ENCODE results near the gene KCTD6. TPM values are rescaled to one million over a fixed set of nuclear protein-coding genes. Genes with fewer than 3 reads are reported as not detected.

Gene KCTD6
- total RNA-seq, 6 donors from 2014 or later = 2.2 to 13.1 (median 6.0) TPM

DNA sequence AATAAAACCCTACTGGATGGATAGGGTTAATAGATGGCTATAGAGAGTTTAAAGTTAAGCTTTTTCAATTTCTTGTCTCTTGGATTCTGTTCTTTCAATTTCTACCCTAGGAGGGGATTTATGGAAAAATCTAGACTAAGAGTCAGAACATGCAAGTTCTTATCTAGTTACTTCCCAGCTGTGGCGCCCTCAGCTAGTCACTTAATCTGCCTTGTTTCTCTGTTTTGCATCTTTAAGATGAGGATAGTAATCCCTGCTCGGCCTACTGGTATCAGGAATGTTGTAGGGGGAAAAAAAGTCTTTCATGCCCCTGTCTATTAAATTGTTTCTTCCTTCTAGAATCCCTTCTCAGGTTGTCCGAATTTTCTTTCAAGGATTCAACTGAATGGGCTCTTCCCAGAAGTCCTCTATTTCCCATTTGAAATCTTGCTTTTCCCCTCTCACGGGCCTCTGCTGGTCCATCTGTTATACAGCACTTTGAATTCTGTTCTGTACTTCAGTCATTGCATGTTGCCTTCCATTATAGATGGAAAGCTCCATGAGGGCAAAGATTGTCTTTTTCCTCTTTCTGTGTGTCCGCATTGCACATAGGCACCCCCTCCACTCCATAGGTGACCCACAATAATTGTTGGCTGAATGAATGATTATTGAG, 4.4 kb downstream of the KCTD6 start:
- H3K9me3 ChIP-seq = no peaks in the 10 kb centered on the region
- TF ChIP-seq POLR2A (IDR thresholded peaks at IDR 0.05) (no peak), EP300 (IDR thresholded peaks at IDR 0.05) (no peak), POLR2AphosphoS5 (IDR thresholded peaks at IDR 0.05) (no peak)
- TF ChIP-seq, protein P1, sequence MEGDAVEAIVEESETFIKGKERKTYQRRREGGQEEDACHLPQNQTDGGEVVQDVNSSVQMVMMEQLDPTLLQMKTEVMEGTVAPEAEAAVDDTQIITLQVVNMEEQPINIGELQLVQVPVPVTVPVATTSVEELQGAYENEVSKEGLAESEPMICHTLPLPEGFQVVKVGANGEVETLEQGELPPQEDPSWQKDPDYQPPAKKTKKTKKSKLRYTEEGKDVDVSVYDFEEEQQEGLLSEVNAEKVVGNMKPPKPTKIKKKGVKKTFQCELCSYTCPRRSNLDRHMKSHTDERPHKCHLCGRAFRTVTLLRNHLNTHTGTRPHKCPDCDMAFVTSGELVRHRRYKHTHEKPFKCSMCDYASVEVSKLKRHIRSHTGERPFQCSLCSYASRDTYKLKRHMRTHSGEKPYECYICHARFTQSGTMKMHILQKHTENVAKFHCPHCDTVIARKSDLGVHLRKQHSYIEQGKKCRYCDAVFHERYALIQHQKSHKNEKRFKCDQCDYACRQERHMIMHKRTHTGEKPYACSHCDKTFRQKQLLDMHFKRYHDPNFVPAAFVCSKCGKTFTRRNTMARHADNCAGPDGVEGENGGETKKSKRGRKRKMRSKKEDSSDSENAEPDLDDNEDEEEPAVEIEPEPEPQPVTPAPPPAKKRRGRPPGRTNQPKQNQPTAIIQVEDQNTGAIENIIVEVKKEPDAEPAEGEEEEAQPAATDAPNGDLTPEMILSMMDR (IDR thresholded peaks at IDR 0.05) = no peak
- no peak overlapping the region for H3K27ac ChIP-seq
- DNase-seq (no peak), ATAC-seq (ENCODE audit: low FRiP score in 2 of 2) (no peak)
- no peak overlapping the region for H3K4me3 ChIP-seq
- H3K27me3 ChIP-seq = no peaks in the 10 kb centered on the region
- 88 to 89% methylated on average over 5 of the region's 5 CpGs for WGBS, 2 donors
- H3K36me3 ChIP-seq = peaks cover 0 to 7% (median 3%) of the 10 kb centered on the region in 4 donors
- peaks cover 19 to 37% (median 27%) of the 10 kb centered on the region in 4 donors for H3K4me1 ChIP-seq

DNA sequence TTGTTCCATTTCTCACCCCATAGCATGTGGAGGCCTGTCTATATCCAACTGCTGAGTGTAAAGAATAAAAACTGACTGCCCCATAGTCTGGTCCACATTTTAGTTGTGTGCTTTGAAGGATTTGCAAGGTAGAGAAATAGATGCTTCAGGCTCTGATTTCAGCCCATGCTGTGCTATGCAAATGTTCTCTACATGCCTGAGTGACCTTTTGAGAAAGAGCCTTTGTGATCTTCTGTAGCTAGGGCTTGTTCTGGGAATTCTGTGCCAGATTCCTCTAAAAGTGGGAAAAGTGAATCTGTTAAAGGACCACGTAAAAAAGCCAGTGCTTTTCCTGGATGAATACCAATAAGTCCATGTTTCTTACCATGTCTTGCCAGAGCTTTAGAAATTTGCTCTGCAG, 5.2 kb downstream of the KCTD6 start:
- TF ChIP-seq, protein P1 (IDR thresholded peaks at IDR 0.05) = no peak
- TF ChIP-seq POLR2A (IDR thresholded peaks at IDR 0.05) (no peak), EP300 (IDR thresholded peaks at IDR 0.05) (no peak), POLR2AphosphoS5 (IDR thresholded peaks at IDR 0.05) (no peak)
- Histone ChIP-seq H3K27me3 (no peaks in the 10 kb centered on the region), H3K4me1 (peaks cover 19 to 36% (median 26%) of the 10 kb centered on the region in 4 donors), H3K4me3 (no peak overlapping the region), H3K36me3 (peaks cover 0 to 15% (median 4%) of the 10 kb centered on the region in 4 donors), H3K9me3 (no peaks in the 10 kb centered on the region), H3K27ac (peak overlapping the region in 1 of 4 donors; percentile 1)
- 20 to 48% methylated on average over 1 of the region's 1 CpG for WGBS, 2 donors
- DNase-seq (no peak), ATAC-seq (ENCODE audit: low FRiP score in 2 of 2) (no peak)

DNA sequence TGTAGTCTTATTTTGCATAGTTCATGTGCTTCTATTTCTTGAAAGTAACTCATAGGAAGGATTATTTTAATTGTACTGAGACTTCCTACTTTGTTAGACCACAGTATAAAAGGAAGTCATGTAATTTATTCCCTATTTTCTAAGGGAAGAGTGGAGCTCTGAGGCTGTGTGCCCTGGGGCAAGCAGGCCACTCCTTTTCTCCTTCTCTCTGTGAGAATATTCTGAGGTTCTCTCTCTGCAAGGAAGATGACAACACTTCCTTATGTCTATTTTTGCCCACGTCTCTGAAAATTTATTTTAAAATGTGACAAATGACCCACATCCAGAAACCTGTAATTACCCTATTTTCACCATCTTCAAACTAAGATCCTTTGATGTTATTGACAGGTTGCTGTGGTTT, 11.0 kb downstream of the KCTD6 start:
- H3K9me3 ChIP-seq = no peaks in the 10 kb centered on the region
- no peak overlapping the region for H3K4me3 ChIP-seq
- no peak overlapping the region for H3K27ac ChIP-seq
- no peak for TF ChIP-seq POLR2AphosphoS5 (IDR thresholded peaks at IDR 0.05)
- TF ChIP-seq EP300 (IDR thresholded peaks at IDR 0.05) = no peak
- TF ChIP-seq, protein P1 (IDR thresholded peaks at IDR 0.05) = no peak
- TF ChIP-seq POLR2A (IDR thresholded peaks at IDR 0.05) = no peak
- DNase-seq (no peak), ATAC-seq (ENCODE audit: low FRiP score in 2 of 2) (no peak)
- H3K27me3 ChIP-seq = no peaks in the 10 kb centered on the region
- peaks cover 0 to 6% (median 2%) of the 10 kb centered on the region in 4 donors for H3K4me1 ChIP-seq
- 36 to 42% methylated on average over 1 of the region's 1 CpG for WGBS, 2 donors
- H3K36me3 ChIP-seq = peaks cover 0 to 40% (median 4%) of the 10 kb centered on the region in 4 donors

DNA sequence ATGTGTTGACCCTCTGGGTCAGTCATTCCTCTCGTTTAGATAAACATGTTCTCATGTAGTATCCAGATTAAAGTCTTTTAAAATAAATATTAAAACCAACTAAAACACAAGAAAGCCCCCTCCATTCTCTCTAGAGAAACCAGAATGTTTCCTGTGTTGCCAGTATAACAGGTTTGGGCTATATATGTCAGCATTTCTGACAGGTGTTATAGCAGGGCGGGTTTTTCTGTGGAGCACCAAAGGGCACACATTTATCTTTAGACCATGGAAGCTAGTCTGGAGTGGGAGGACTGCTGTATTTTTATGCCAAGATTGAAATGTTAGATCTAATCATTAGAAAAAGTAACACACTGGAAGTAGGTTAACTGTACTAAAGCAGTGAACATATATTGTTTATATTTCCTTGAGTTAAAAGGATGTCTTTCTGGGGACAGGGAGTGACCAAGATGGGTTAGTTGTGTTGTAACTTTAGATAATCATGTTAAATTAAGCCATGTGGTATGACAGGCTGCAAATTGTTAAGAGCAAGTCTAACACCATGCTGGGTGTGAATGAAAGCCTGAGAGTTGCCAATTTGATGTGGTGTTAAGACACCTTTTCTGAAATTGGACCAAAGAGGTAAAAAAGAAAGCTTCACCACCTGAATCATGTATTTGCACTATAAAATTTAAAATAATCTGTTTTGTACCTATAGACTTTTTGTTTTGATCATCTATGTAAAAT, 15.6 kb downstream of the KCTD6 start:
- Histone ChIP-seq H3K27ac (no peak overlapping the region), H3K36me3 (peaks cover 0 to 25% (median 0%) of the 10 kb centered on the region in 4 donors), H3K4me1 (peaks cover 0 to 6% (median 2%) of the 10 kb centered on the region in 4 donors), H3K9me3 (no peaks in the 10 kb centered on the region), H3K4me3 (no peak overlapping the region), H3K27me3 (no peaks in the 10 kb centered on the region)
- ATAC-seq (ENCODE audit: low FRiP score in 2 of 2) = no peak
- 64 to 65% methylated on average over 2 of the region's 2 CpGs for WGBS, 2 donors
- TF ChIP-seq POLR2AphosphoS5 (IDR thresholded peaks at IDR 0.05) (no peak), POLR2A (IDR thresholded peaks at IDR 0.05) (no peak), EP300 (IDR thresholded peaks at IDR 0.05) (no peak)
- TF ChIP-seq, protein P1 (IDR thresholded peaks at IDR 0.05) = no peak
- no peak for DNase-seq
